GM12878 (cell line): ENCODE results near the gene TFPI2. TPM values are rescaled to one million over a fixed set of nuclear protein-coding genes. Genes with fewer than 3 reads are reported as not detected.
A peak's percentile ranks its signal among the peaks of the same experiment; 100 is the strongest.

Experiments used
- ATAC-seq: fragments of 200-7000 bp; cut with Tn5 transposase; 3 replicates; pipeline ENCODE4 v1.9.1; 2020; ENCODE audit warnings: mild to moderate bottlenecking, moderate library complexity
- BruUV-seq: library from RNA; stranded (reverse); fragments of 400-500 nt; replicated peaks from 2 replicates; lab custom pipeline; 2021; lab: Mats Ljungman, UMichigan
- CTCF ChIA-PET: fragments of 300-600 bp; sonication (Branson Sonifier 250); formaldehyde crosslinking; extraction: SDS; loops from one replicate; lab custom pipeline; 2021; ENCODE audit warnings: inconsistent platforms; lab: Yijun Ruan, JAX
- POLR2A ChIA-PET: fragments of 350-600 bp; formaldehyde crosslinking; extraction: SDS; loops from one replicate; lab custom pipeline; 2021; ENCODE audit warnings: inconsistent platforms; lab: Charles Lee
- RAD21 ChIA-PET: fragments of 300-600 bp; sonication (Branson Sonifier 250); formaldehyde crosslinking; loops from one replicate; lab custom pipeline; 2023; ENCODE audit warnings: antibody characterized with exemption; ENCODE audit not compliant: unreplicated experiment; lab: Charles Lee
- SMC1A ChIA-PET: fragments of 300-600 bp; sonication (Branson Sonifier 250); formaldehyde crosslinking; loops from one replicate; lab custom pipeline; 2023; ENCODE audit not compliant: unreplicated experiment, uncharacterized antibody; lab: Charles Lee
- DNase-seq: peaks from one replicate; pipeline ENCODE4 v3.0.0-alpha.2; 2011; ENCODE audit warnings: low read depth, low spot score
- FAIRE-seq: peaks from 3 replicates; lab custom pipeline; 2011; peaks lifted over from hg19 to GRCh38; lab: Jason Lieb, UNC
- H2AFZ ChIP-seq: 2 replicates; pipeline ENCODE4 v1.6.0; 2011; ENCODE audit warnings: low read depth, low read length, control low read depth; ENCODE audit not compliant: control insufficient read depth
- H3K27ac ChIP-seq: 2 replicates; pipeline ENCODE4 v1.5.1; 2011; ENCODE audit warnings: control low read depth; ENCODE audit not compliant: control insufficient read depth, insufficient read depth
- H3K27me3 ChIP-seq, 2 experiments: replicated peaks in 1 of 2; 2 replicates each; pipeline versions ENCODE4 v1.6.0 to v1.6.1; 2011; ENCODE audit warnings: low read length in 1 of 2; ENCODE audit not compliant: control insufficient read depth in 2 of 2, insufficient read depth in 2 of 2
- H3K36me3 ChIP-seq, 2 experiments: 2 replicates each; pipeline ENCODE4 v1.5.1; 2011; ENCODE audit warnings: low read length in 1 of 2; ENCODE audit not compliant: control insufficient read depth in 2 of 2, insufficient read depth in 2 of 2
- H3K4me1 ChIP-seq: 2 replicates; pipeline ENCODE4 v1.6.1; 2011; ENCODE audit warnings: mild to moderate bottlenecking, low read length, moderate library complexity, mixed read lengths; ENCODE audit not compliant: control insufficient read depth, insufficient read depth
- H3K4me2 ChIP-seq: 2 replicates; pipeline ENCODE4 v1.6.0; 2011; ENCODE audit warnings: control low read depth; ENCODE audit not compliant: control insufficient read depth, insufficient read depth
- H3K4me3 ChIP-seq: fragments of 200-600 bp; sonication (generic); 2 replicates; pipeline ENCODE4 v1.5.1; 2016
- H3K79me2 ChIP-seq: 2 replicates; pipeline ENCODE4 v1.6.0; 2011; ENCODE audit warnings: low read length; ENCODE audit not compliant: control insufficient read depth, insufficient read depth
- H3K9ac ChIP-seq: 2 replicates; pipeline ENCODE4 v1.8.0; 2011; ENCODE audit warnings: low read length, control low read depth, mixed read lengths; ENCODE audit not compliant: control insufficient read depth, insufficient read depth
- H3K9me3 ChIP-seq: replicated peaks from 3 replicates; pipeline ENCODE4 v1.5.1; 2011; ENCODE audit warnings: mild to moderate bottlenecking, low read length; ENCODE audit not compliant: control insufficient read depth, insufficient read depth
- H4K20me1 ChIP-seq: 2 replicates; pipeline ENCODE4 v1.6.0; 2011; ENCODE audit not compliant: control insufficient read depth, insufficient read depth
- ASH2L ChIP-seq: fragments of 300-600, 200-600 bp; sonication (generic); IDR thresholded peaks from 2 replicates; pipeline ENCODE4 v1.6.1; 2017; ENCODE audit warnings: low read depth, mild to moderate bottlenecking, borderline replicate concordance
- BCLAF1 ChIP-seq: fragments of 450-650 bp; IDR thresholded peaks from 2 replicates; pipeline ENCODE4 v1.6.1; 2017; ENCODE audit warnings: antibody characterized with exemption, mild to moderate bottlenecking, moderate library complexity
- FOXM1 ChIP-seq: IDR thresholded peaks from 2 replicates; pipeline ENCODE4 v1.6.1; 2012; ENCODE audit warnings: low read depth, mild to moderate bottlenecking, inconsistent platforms, low read length, moderate library complexity
- MTA2 ChIP-seq: fragments of 450-650 bp; IDR thresholded peaks from 2 replicates; pipeline ENCODE4 v1.6.1; 2016; ENCODE audit warnings: low read depth, mild to moderate bottlenecking, moderate library complexity
- MYB ChIP-seq: fragments of 150-350 bp; IDR thresholded peaks from 2 replicates; pipeline ENCODE4 v1.6.1; 2014; ENCODE audit warnings: mild to moderate bottlenecking, low read depth, low read length, borderline replicate concordance
- NKRF ChIP-seq: fragments of 450-650 bp; conservative IDR thresholded peaks from 2 replicates; pipeline ENCODE4 v1.6.1; 2017; ENCODE audit warnings: mild to moderate bottlenecking, moderate library complexity
- NR2C2 ChIP-seq: IDR thresholded peaks from 2 replicates; pipeline ENCODE4 v1.6.1; 2011; ENCODE audit warnings: borderline replicate concordance, low read depth; ENCODE audit not compliant: control insufficient read depth, insufficient read length
- PAX5 ChIP-seq: IDR thresholded peaks from 2 replicates; pipeline ENCODE4 v1.6.1; 2011; ENCODE audit warnings: low read depth, low read length, borderline replicate concordance
- RB1 ChIP-seq: fragments of 450-650 bp; formaldehyde crosslinking; IDR thresholded peaks from 2 replicates; pipeline ENCODE4 v1.6.1; 2017; ENCODE audit warnings: mild to moderate bottlenecking, borderline replicate concordance
- RBBP5 ChIP-seq: fragments of 200-600 bp; sonication (generic); conservative IDR thresholded peaks from 2 replicates; pipeline ENCODE4 v1.6.1; 2016
- SKIL ChIP-seq: fragments of 450-650 bp; IDR thresholded peaks from 2 replicates; pipeline ENCODE4 v1.6.1; 2017; ENCODE audit warnings: mild to moderate bottlenecking, low read depth, inconsistent platforms; ENCODE audit not compliant: poor library complexity, severe bottlenecking
- ZBTB4 ChIP-seq: fragments of 450-650 bp; formaldehyde crosslinking; IDR thresholded peaks from 2 replicates; pipeline ENCODE4 v1.4.0; 2022; ENCODE audit warnings: mild to moderate bottlenecking, moderate library complexity
- ZZZ3 ChIP-seq: IDR thresholded peaks from 2 replicates; pipeline ENCODE4 v1.6.1; 2011; ENCODE audit warnings: low read depth; ENCODE audit not compliant: control insufficient read depth, insufficient read length
- WGBS: methylation state at CpG from one replicate; pipeline ENCODE4 v1.1.6; 2016; ENCODE audit warnings: low lambda C conversion rate; ENCODE audit not compliant: insufficient replicate concordance, insufficient coverage; ENCODE audit errors: missing lambda C conversion rate; 5-methylcytosine and 5-hydroxymethylcytosine counted together
- in situ Hi-C: fragments of 300-500 bp; cut with MboI; formaldehyde crosslinking; loops from 9 replicates; pipeline ENCODE4 v1.14.3; 2018; ENCODE audit warnings: mixed read lengths
- intact Hi-C: fragments of 100-400 bp; cut with micrococcal nuclease; formaldehyde crosslinking; loops from one replicate; pipeline ENCODE4 v1.14.2; 2022; ENCODE audit not compliant: unreplicated experiment
- polyA plus RNA-seq, 11 experiments: library from polyadenylated mRNA; depleted of rRNA in 4 of 11; unstranded in 6 of 11; stranded (reverse) in 5 of 11; fragments of >200 nt; fragmentation: Nextera tagmentation in 4 of 11; fragmentation: Illumina TruSeq in 1 of 11; extraction: Ambion mirVana in 4 of 11; extraction: Trizol in 1 of 11; gene quantifications; 1 replicate in 1 of 11; 2 replicates in 10 of 11; pipeline versions ENCODE4 v1.2.1 to v1.2.3, GENCODE V29; 2011 to 2016; ENCODE audit warnings: inconsistent platforms in 2 of 11, missing spikeins in 2 of 11, low read depth in 1 of 11
- total RNA-seq, 4 experiments: library from RNA; depleted of rRNA in 3 of 4; stranded (reverse); fragments of >200 nt in 3 of 4; fragmentation: Illumina TruSeq in 1 of 4; extraction: Trizol in 1 of 4; gene quantifications; 2 replicates each; pipeline versions ENCODE4 v1.2.1 to v1.2.3, GENCODE V29; 2013 to 2021

TFPI2 gene
- total and polyA plus RNA-seq, 10 of the 15 experiments (the other 5 are each of a cell fraction or from before 2014, with no cell fraction given), result 0.07 to 1.1 (median 0.31) TPM; not detected in 5

- no peak overlapping the region for H3K27ac ChIP-seq
- no peak for DNase-seq
- no peak overlapping the region for H3K4me3 ChIP-seq
- in situ Hi-C loops, result no loop called here
- 0% methylated on average over 1 of the region's 1 CpG for WGBS
- no peaks in the 10 kb centered on the region for H3K27me3 ChIP-seq
- no peak overlapping the region for H3K4me2 ChIP-seq
- FAIRE-seq, result peak; percentile 78
- ChIA-PET CTCF (no interaction called here), RAD21 (no interaction called here), POLR2A (no interaction called here), SMC1A (no interaction called here)
- no peaks in the 10 kb centered on the region for H3K4me1 ChIP-seq
- H2AFZ ChIP-seq, result no peak overlapping the region
- no peaks in the 10 kb centered on the region for H3K36me3 ChIP-seq
- no peaks in the 10 kb centered on the region for H4K20me1 ChIP-seq
- H3K9me3 ChIP-seq, result no peaks in the 10 kb centered on the region
- H3K79me2 ChIP-seq, result no peaks in the 10 kb centered on the region
- ATAC-seq, result no peak
- H3K9ac ChIP-seq, result no peak overlapping the region
- intact Hi-C loops, result no loop called here
- no TSS peak for BruUV-seq
- TF ChIP-seq ZBTB4 (CRISPR knock-in tag) (no peak), RBBP5 (no peak), MTA2 (no peak), PAX5 (no peak), BCLAF1 (no peak), ASH2L (no peak), FOXM1 (no peak), RB1 (no peak), ZZZ3 (no peak), SKIL (no peak), MYB (no peak), NR2C2 (no peak), NKRF (no peak)
Observed at GRCh38 chr7:93854480-93854879, 36.1 kb downstream of the TFPI2 start.
